GM18498 (cell line): Measurements from ENCODE around the gene YARS1.

Experiments used
- ATAC-seq: cut with Tn5 transposase; IDR thresholded peaks from one replicate; pipeline ENCODE4 v1.9.1; 2021; ENCODE audit warnings: mild to moderate bottlenecking, moderate library complexity; ENCODE audit not compliant: unreplicated experiment

YARS1 gene

DNA sequence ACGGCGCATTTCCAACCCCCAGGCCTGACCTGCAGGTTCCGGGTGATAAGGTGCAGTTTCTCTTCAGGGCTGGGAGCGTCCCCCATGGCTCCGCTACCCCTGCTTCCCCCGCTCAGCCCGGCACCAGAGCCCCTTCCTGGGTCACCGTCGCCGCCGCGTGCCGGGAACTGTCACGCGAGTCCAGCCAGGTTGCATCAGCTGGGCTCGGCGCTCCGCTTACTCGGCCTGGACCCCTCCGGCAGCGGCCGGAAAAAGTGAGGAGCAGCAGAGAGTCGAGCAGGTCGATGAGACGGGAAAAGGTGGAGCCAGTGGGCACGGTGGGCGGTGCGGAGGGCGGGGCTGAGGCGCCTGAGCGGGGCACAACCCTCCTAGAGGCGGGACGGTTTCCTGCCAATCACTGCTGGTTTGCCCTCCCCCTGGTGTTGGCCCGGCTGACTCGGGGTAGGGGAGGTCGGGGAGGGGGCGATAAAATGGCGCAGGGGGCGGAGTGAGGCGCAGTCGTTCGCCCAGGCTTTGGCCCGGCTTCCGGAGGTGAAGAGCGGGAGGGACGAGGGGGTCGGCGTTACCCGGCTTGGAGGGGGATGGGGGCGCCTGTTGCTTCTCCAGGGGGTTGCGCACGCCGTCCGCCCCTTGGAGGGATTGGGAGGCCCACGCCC, at the start of gene YARS1, which contains the start of gene S100PBP:
Gene YARS1, minus strand, starts transcription at position 200 of the 656 bp plus-strand sequence. Its CDS starts 114 bp downstream, at position 86.
Gene S100PBP, plus strand, starts transcription at position 495 of the 656 bp plus-strand sequence. CDS start 8,447 bp downstream, outside the sequence.
- peak; percentile 85 for ATAC-seq

GRCh38 chr1:32865639-32866405, 48.7 kb upstream of the YARS1 start:
- ATAC-seq, result no peak

GRCh38 chr1:32864375-32865019, 47.3 kb upstream of the YARS1 start:
- ATAC-seq, result no peak

DNA sequence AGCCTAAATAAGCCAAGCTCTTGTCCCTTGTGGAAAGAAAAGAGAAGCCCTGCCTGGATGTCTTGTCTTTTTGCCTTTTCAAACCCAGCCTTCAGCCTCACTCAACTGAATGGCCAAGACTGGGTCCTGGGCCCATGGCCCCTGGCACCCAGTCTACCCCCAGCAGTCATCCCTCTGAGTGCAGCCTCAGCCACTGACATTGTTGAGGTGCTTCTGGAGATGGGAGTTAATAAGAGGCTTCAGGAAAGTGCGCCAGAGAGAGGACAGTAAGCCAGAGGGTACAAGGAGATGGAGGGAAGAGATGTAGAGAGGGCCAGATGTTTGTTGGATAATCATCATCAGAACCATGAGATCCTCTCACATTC, 46.7 kb upstream of the YARS1 start:
- no peak for ATAC-seq

DNA sequence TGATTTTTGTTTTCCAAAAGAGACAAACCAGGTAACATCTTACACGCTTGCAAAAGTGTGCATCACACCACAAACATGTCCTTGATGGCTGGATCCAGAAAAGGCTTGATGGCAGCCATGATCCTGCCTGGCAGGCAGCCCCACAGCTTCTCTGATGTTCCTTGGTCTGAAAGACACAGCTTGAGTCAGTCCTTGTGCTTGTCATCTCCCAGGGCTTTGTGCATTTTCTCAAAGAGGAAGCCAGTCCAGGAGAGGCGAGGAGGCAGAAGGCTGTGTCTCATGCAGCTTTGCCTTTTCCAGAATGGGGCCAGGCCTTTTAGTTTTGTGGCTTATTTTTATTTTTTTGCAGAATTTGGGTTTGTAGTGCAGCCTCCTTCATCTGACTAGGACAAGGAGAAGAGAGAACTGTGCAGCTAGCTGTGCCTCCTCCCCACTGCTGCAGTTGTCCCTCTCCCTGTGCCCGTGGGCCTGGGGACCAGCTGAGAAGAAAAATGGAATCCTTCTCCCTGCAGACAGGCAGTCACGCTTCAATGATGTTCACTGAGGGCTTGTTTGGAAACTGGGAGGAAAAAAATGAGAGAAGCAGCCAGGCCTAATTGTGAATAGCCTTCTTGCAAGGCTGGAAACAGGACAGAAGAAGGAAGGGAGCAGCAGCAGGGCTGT, 46.2 kb upstream of the YARS1 start:
- ATAC-seq, result no peak

DNA sequence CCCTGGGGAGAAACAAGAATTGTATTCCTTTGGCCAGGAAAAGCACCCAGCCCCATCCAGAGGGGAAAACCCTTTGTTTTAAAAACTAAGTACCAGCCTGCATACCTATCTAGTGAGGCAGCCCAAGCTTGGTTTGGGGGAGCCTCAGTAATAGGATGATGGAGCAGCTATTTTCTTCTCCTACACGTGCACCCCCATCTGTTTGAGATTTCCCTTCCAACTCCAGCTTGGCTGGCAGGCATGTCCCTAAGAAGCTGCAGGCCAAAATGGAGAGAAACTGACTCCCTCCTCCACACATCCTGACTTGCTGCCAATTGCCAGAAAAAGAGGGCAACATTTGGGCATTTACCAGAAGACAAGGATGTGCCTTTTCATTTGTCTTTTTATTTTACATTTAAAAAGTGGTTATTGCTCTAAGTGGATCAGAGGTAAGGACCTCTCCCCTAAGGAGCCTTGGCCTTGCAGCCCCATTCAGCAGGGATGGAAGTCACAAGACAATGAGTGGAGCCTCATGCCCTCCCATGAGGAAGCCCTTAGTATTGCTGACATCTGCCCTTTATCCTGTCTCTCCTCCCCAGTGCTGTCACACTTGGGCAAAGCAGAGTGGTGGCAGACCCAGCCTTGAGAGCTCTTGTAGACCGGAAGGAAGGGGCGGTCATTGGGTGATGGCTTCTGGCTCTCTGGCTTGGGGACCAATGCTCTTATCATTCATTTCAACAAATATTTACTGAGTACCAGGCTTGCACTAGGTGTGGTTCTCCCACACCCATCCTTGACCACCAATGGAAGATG, 44.9 kb upstream of the YARS1 start:
- ATAC-seq, result no peak

GRCh38 chr1:32860566-32860965, 43.4 kb upstream of the YARS1 start:
- no peak for ATAC-seq

GRCh38 chr1:32859915-32860314, 42.8 kb upstream of the YARS1 start:
- no peak for ATAC-seq

- no peak for ATAC-seq
Observed at GRCh38 chr1:32858791-32859190, 41.6 kb upstream of the YARS1 start.

- ATAC-seq, result no peak
Observed at GRCh38 chr1:32858136-32858535, 41.0 kb upstream of the YARS1 start.

DNA sequence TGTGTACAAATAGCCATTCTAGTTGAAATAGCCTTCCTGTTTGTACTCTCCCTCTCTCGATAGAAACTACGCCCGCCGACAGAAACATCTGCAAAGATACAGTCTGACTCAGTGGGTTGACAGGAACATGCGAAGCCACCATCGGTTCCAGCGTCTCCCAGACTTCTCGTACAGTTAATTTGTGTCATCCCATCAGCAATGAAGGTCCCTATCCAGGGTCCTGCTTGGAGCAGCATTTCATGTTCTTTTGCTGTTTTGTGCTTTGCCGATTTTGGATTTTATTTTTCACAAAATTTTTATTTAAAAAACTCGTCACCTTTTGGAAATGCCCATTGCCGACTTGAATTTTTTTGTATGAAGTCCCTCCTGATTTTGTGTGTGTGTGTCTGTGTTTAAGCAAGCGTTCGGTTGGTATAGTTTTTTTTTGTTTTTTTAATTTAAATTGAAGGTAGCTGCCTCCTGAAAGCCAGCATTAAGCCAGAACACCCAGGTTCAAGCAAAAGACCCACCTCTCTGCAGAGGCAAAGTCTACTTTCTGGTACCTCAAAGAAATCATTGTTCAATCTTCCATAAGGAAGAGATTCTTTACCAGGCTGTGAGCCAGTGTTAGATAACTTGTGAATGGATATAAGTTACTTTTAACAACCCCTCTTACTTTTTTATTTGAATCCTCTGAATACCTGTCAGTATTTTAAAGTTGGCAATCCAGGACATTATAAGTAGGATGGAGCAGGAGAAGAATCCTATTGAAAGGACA, 38.9 kb upstream of the YARS1 start:
- ATAC-seq, result no peak

DNA sequence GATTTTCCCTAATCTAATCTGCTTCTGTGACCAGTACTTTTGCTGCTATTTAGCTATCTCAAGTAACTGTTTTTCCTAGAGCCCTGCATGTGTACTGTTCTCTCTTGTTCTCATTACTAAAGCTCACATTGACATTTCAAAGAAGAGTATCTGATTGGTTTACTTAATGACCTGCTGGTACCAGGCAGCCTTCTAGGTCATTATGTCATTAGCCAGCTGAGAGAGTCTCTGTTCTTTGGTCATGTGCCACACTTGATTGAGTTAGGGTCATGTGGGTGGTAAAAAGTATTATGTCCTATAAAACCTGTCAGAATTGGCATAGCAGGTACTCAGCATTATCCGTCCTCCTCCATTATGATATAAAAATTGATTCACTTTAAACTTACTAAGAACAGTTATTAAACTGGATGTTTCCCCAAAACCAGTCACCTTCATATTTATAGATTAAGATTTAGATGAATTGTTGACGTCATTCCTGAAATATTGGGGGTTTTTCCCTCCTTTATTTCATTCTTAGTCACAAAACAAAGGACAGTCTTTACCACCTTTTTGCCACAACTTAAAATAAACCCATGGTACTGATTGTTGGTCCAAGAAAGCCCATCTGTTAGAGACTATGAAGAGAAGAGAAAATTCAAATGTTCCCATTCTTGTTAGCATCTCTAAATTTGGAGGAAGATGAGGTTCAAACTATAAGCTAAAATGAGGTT, 31.4 kb upstream of the YARS1 start:
- no peak for ATAC-seq

DNA sequence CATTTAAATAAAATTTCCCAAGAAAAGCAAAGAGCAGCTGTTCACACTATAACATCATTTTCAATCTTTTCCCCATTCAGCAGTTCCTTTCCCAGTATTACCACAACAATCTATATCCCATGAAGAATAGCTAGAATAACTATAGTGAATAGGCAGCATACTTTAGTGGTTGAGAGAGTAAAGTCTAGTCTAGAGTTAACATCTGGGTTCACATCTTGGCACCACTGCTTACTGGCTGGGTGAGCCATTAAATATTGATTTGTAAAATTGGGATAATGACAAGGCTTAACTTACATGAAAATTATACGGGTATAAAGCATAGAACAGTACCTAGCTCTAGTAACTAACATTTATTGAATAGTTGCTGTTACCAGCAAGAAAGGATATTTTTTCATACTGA, 14.7 kb upstream of the YARS1 start:
- no peak for ATAC-seq

- no peak for ATAC-seq
Observed at GRCh38 chr1:32830092-32830852, 13.1 kb upstream of the YARS1 start.

DNA sequence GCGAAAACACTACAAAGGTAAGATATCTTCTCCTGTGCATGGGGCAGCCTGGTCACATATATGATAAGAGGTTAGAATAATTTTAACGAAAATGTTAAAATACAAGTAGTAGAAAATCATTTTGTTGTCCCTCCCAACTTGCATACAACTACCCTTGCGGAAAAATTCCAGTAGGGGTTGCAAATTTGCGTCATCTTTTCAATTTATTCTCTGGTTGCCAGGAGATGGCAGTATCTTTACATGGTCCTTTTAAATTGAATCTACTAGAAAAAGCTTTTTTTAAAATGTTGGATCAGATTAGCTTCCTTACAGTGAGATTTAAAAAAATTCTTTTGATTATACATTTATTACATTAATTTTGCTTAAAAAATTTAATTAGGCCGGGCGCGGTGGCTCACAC, 11.2 kb upstream of the YARS1 start:
- ATAC-seq, result no peak

- no peak for ATAC-seq
Observed at GRCh38 chr1:32825181-32825580, 8.0 kb upstream of the YARS1 start.

- peak; percentile 43 for ATAC-seq
Observed at GRCh38 chr1:32818804-32819541, 1.8 kb upstream of the YARS1 start.
